ENCODE data around the gene CREBZF. TPM values are rescaled to one million over a fixed set of nuclear protein-coding genes. Genes with fewer than 3 reads are reported as not detected.

Gene CREBZF, protein sequence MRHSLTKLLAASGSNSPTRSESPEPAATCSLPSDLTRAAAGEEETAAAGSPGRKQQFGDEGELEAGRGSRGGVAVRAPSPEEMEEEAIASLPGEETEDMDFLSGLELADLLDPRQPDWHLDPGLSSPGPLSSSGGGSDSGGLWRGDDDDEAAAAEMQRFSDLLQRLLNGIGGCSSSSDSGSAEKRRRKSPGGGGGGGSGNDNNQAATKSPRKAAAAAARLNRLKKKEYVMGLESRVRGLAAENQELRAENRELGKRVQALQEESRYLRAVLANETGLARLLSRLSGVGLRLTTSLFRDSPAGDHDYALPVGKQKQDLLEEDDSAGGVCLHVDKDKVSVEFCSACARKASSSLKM
- total RNA-seq (2014; rRNA removed; shearing (Covaris generic)), result 85.3 and 109 TPM in 2 replicates

DNA sequence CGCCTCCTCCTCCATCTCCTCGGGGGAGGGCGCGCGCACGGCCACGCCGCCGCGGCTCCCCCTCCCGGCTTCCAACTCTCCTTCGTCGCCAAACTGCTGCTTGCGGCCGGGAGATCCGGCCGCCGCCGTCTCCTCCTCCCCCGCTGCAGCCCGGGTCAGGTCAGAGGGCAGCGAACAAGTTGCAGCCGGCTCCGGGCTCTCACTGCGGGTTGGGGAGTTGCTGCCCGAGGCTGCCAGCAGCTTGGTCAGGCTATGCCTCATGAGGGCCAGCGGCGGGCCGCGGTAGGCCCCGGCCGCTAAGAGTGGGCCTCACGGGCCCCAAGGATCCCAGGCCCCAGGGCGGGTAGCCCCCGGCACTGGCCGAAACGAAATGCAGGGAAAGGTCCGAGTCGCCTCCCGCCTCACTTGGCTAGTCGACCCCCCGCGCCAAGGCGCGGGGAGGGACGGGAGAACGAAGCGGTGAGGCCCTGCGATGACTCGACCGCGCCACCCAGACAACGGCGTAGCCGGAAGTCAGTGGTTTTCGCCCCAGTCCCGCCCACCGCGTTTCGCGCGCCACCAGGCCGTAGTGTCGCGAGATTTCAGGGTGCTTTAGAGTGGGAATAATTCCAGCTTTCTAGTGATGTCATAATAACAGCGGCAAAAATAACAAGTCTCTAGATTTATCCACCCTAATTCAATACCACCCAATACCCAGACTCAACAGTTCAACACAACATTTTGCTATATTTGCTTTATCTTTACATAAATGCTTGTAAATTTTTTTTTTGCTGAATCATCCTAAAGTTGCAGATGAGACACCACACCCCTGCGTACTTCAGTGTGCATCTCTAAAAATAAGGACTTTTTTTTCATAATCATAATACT is at the start of gene CREBZF:
Gene CREBZF, minus strand, starts transcription at position 515 of the 867 bp plus-strand sequence. Its CDS starts 254 bp downstream, at position 261.
- peak within 1 kb of the TSS; percentile 97 for H3K27ac ChIP-seq
- H3K4me3 ChIP-seq, result peak within 1 kb of the TSS; percentile 90
- peaks cover 18% of the 10 kb centered on the region for H3K4me1 ChIP-seq
- no peaks in the 10 kb centered on the region for H3K9me3 ChIP-seq (replicated peaks)
- no peaks in the 10 kb centered on the region for H3K27me3 ChIP-seq
- peaks cover 36% of the 10 kb centered on the region for H3K36me3 ChIP-seq
- DNase-seq, result peak; percentile 98 to 99

DNA sequence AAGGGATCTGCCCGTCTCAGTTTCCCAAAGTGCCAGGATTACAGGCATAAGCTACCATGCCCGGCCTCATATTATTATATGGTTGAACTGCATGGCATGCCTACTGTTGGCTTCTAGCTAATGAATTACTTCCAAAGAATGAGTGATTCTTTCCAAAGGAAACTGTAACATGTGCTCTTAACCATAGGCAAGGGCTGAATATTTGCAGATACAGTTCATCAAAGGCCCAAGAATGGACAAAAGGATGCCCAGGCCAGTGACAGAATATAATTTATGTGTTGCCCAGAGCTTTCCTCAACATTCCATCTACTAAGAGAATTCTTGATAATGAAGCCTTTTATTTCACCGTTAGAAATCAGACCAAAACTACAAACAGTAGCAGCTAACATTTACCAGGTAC is 48.0 kb upstream of the CREBZF start:
- Histone ChIP-seq H3K4me3 (no peak overlapping the region), H3K4me1 (peaks cover 9% of the 10 kb centered on the region; the same call in 1 of the 2 replicates), H3K36me3 (peaks cover 61% of the 10 kb centered on the region), H3K27me3 (no peaks in the 10 kb centered on the region), H3K9me3 (replicated peaks) (no peaks in the 10 kb centered on the region), H3K27ac (no peak overlapping the region)
- no peak for DNase-seq

DNA sequence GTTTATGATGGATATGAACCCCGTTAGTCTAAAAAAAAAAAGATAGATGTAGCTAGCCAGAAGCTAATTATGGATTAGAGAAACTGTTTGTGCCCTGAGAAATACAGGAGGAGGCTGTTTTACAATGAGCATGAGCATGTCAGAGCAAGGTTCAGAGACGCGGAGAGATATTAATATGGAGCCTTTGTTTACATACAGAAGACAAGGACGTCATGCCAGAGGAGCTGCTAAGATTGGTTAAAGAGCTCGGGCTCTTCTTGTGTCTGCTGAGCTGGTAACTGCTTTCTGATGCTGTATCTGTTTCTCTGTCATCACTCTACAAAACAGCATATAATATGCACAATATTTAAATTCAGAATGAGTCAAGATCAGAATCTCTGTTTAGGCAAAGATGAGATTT is 46.0 kb upstream of the CREBZF start:
- DNase-seq, result no peak
- Histone ChIP-seq H3K36me3 (peaks cover 72% of the 10 kb centered on the region), H3K27ac (no peak overlapping the region), H3K4me3 (no peak overlapping the region), H3K4me1 (0 out of 2 replicates have a peak, but pooled peaks cover under 1% of the 10 kb centered on the region), H3K27me3 (no peaks in the 10 kb centered on the region), H3K9me3 (replicated peaks) (no peaks in the 10 kb centered on the region)

GRCh38 chr11:85709941-85710702 is 45.2 kb upstream of the CREBZF start:
- Histone ChIP-seq H3K4me3 (no peak overlapping the region), H3K9me3 (replicated peaks) (no peaks in the 10 kb centered on the region), H3K4me1 (no peaks in the 10 kb centered on the region), H3K27ac (no peak overlapping the region), H3K27me3 (no peaks in the 10 kb centered on the region), H3K36me3 (peaks cover 78% of the 10 kb centered on the region)
- DNase-seq, result no peak

DNA sequence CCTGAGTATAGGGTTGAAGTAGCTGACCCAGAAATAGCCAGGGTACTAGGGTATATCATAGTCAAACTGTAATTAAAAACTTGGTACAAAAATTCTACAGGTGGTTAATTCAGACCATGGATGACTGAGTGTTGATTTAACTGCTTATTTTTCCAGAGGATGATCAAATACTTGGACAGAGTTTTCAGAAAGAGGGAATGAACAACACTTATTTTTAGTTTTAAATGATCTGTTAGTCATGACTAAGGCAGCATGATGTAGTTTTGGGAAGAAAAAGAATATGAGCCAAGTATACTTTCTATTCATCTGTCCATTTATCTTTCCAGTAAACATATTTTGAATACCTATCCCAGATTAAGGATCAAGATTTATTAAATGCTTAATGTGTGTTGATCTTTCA is 40.9 kb upstream of the CREBZF start:
- no peak for DNase-seq
- H3K27ac ChIP-seq, result no peak overlapping the region

GRCh38 chr11:85704967-85705366 is 40.0 kb upstream of the CREBZF start:
- Histone ChIP-seq H3K27me3 (no peaks in the 10 kb centered on the region), H3K9me3 (replicated peaks) (no peaks in the 10 kb centered on the region), H3K4me1 (no peaks in the 10 kb centered on the region), H3K36me3 (peaks cover 90% of the 10 kb centered on the region), H3K4me3 (no peak overlapping the region), H3K27ac (no peak overlapping the region)
- DNase-seq, result no peak

More for the DNA sequence above, 40.9 kb upstream of the CREBZF start:
- Histone ChIP-seq H3K9me3 (replicated peaks) (no peaks in the 10 kb centered on the region), H3K4me3 (no peak overlapping the region), H3K27me3 (no peaks in the 10 kb centered on the region), H3K4me1 (no peaks in the 10 kb centered on the region), H3K36me3 (peaks cover 90% of the 10 kb centered on the region)

- Histone ChIP-seq H3K4me3 (no peak overlapping the region), H3K4me1 (no peaks in the 10 kb centered on the region), H3K27ac (no peak overlapping the region), H3K27me3 (no peaks in the 10 kb centered on the region), H3K9me3 (replicated peaks) (no peaks in the 10 kb centered on the region), H3K36me3 (peaks cover 95% of the 10 kb centered on the region)
- DNase-seq, result no peak
Observed at GRCh38 chr11:85699957-85700741, 35.2 kb upstream of the CREBZF start.

- peaks cover 94% of the 10 kb centered on the region for H3K36me3 ChIP-seq
- no peak overlapping the region for H3K27ac ChIP-seq
- no peak for DNase-seq
- no peaks in the 10 kb centered on the region for H3K4me1 ChIP-seq
- no peaks in the 10 kb centered on the region for H3K27me3 ChIP-seq
- H3K4me3 ChIP-seq, result no peak overlapping the region
- H3K9me3 ChIP-seq (replicated peaks), result no peaks in the 10 kb centered on the region
Observed at GRCh38 chr11:85698195-85698594, 33.3 kb upstream of the CREBZF start.

GRCh38 chr11:85697747-85698146 is 32.8 kb upstream of the CREBZF start:
- Histone ChIP-seq H3K4me1 (no peaks in the 10 kb centered on the region), H3K36me3 (peaks cover 94% of the 10 kb centered on the region), H3K9me3 (replicated peaks) (no peaks in the 10 kb centered on the region), H3K4me3 (no peak overlapping the region), H3K27me3 (no peaks in the 10 kb centered on the region), H3K27ac (no peak overlapping the region)
- DNase-seq, result no peak

GRCh38 chr11:85695546-85695945 is 30.6 kb upstream of the CREBZF start:
- Histone ChIP-seq H3K36me3 (peaks cover 89% of the 10 kb centered on the region), H3K27ac (no peak overlapping the region), H3K9me3 (replicated peaks) (no peaks in the 10 kb centered on the region), H3K4me1 (no peaks in the 10 kb centered on the region), H3K4me3 (no peak overlapping the region), H3K27me3 (no peaks in the 10 kb centered on the region)
- DNase-seq, result no peak

- Histone ChIP-seq H3K27me3 (no peaks in the 10 kb centered on the region), H3K9me3 (replicated peaks) (no peaks in the 10 kb centered on the region), H3K4me1 (no peaks in the 10 kb centered on the region), H3K27ac (no peak overlapping the region), H3K36me3 (peaks cover 87% of the 10 kb centered on the region), H3K4me3 (no peak overlapping the region)
- peak in 1 of 2 experiments; percentile 68 for DNase-seq
Observed at GRCh38 chr11:85694385-85694980, 29.6 kb upstream of the CREBZF start.

DNA sequence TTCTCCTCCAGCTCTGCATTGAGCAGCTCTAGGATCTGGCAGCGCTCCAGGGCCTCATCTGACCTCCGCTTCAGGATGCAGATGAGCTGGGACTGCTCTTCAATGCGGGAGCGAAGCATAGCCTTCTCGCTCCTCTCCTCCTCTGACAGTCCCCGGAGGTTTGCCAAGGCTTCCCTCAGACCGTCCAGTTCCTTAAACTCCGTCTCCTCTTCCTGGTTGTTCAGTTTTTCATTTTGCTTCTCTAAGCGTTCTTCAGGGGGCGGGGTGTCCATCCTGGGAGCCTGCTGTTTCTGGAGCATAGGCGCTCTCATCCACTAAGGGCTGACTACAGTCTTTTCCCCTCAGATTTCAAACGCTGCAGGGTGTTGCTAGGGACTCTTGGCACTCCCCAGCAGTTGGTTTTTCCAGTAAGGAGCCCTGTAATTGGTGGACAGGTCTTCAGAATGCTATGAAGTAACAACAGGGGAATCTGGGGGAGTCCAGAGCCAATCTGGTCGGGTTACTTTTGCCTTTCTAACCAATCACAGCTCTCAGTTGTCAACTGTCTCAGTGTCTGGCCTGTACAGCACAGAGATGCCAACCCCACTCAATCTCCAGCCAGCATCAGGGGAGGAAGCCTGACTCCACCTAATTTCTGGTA is 21.0 kb upstream of the CREBZF start, which contains the start of gene CCDC89:
Gene CCDC89, minus strand, starts transcription at position 376 of the 640 bp plus-strand sequence. Its CDS starts 65 bp downstream, at position 311.
- Histone ChIP-seq H3K4me1 (peaks cover 12% of the 10 kb centered on the region), H3K9me3 (replicated peaks) (no peaks in the 10 kb centered on the region), H3K36me3 (peaks cover 12% of the 10 kb centered on the region), H3K4me3 (peak within 1 kb of the TSS; percentile 55), H3K27ac (peak within 1 kb of the TSS; percentile 67), H3K27me3 (no peaks in the 10 kb centered on the region)
- peak; percentile 95 to 99 for DNase-seq

- H3K27ac ChIP-seq, result peak overlapping the region; percentile 67
- peak overlapping the region; percentile 55 for H3K4me3 ChIP-seq
- peaks cover 12% of the 10 kb centered on the region for H3K4me1 ChIP-seq
- H3K27me3 ChIP-seq, result no peaks in the 10 kb centered on the region
- peak; percentile 95 to 97 for DNase-seq
- peaks cover 6% of the 10 kb centered on the region for H3K36me3 ChIP-seq
- no peaks in the 10 kb centered on the region for H3K9me3 ChIP-seq (replicated peaks)
Observed at GRCh38 chr11:85685125-85685819, 20.3 kb upstream of the CREBZF start.

Data from SJCRH30 (cell line).